Kidney (tissue), 14 donors: ENCODE data around the gene COL23A1. TPM values are rescaled to one million over a fixed set of nuclear protein-coding genes. Genes with fewer than 3 reads are reported as not detected.
A peak's percentile ranks its signal among the peaks of the same experiment; 100 is the strongest.

ENCODE experiments used
- DNase-seq, 5 donors: peaks; one replicate each; pipeline ENCODE4 v3.0.0-alpha.2; 2013 to 2020
- FAIRE-seq: peaks from 2 replicates; lab custom pipeline; 2012; peaks lifted over from hg19 to GRCh38; lab: Jason Lieb, UNC
- H3K27ac ChIP-seq, 2 donors: one replicate each; pipeline ENCODE4 v1.7.0; 2013; ENCODE audit warnings: low read depth in 2 of 2, low read length in 2 of 2, inconsistent platforms in 1 of 2
- H3K27me3 ChIP-seq: one replicate; pipeline ENCODE4 v1.7.1; 2013; ENCODE audit warnings: low read length, inconsistent platforms; ENCODE audit not compliant: control insufficient read depth, insufficient read depth
- H3K36me3 ChIP-seq, 3 donors: one replicate each; pipeline versions ENCODE4 v1.7.0 to v1.7.1; 2013; ENCODE audit warnings: low read length in 3 of 3, control low read depth in 1 of 3, inconsistent platforms in 1 of 3; ENCODE audit not compliant: insufficient read depth in 3 of 3, control insufficient read depth in 2 of 3
- H3K4me1 ChIP-seq, 3 donors: one replicate each; pipeline versions ENCODE4 v1.7.0 to v1.7.1; 2013; ENCODE audit warnings: low read length in 3 of 3, inconsistent platforms in 1 of 3, low read depth in 1 of 3; ENCODE audit not compliant: control insufficient read depth in 2 of 3, insufficient read depth in 2 of 3
- H3K4me3 ChIP-seq, 3 donors: one replicate each; pipeline versions ENCODE4 v1.7.0 to v1.8.1; 2013; ENCODE audit warnings: low read length in 3 of 3, control low read depth in 1 of 3, inconsistent platforms in 1 of 3
- H3K9ac ChIP-seq, 3 donors: one replicate each; pipeline versions ENCODE4 v1.7.0 to v1.7.1; 2013; ENCODE audit warnings: low read length in 3 of 3, control low read depth in 1 of 3, inconsistent platforms in 1 of 3
- H3K9me3 ChIP-seq, 3 donors: one replicate each; pipeline versions ENCODE4 v1.7.0 to v1.7.1; 2013; ENCODE audit warnings: low read length in 3 of 3, control low read depth in 1 of 3, inconsistent platforms in 1 of 3; ENCODE audit not compliant: control insufficient read depth in 2 of 3, insufficient read depth in 1 of 3
- CTCF ChIP-seq: IDR thresholded peaks from 3 replicates; pipeline ENCODE4 v1.5.1; 2012; ENCODE audit warnings: mild to moderate bottlenecking, moderate library complexity, borderline replicate concordance; ENCODE audit not compliant: insufficient read depth; ENCODE audit errors: extremely low read depth
- intact Hi-C: fragments of 100-400 bp; cut with DNase I; formaldehyde crosslinking; loops from one replicate; pipeline ENCODE4 v1.11.1; 2022
- polyA plus RNA-seq: library from polyadenylated mRNA; stranded (reverse); fragments of 350-450 nt; fragmentation: Illumina TruSeq; extraction: RNeasy Lipid Tissue Mini Kit (QIAGEN cat#74804); gene quantifications from one replicate; pipeline ENCODE4 v1.2.3, GENCODE V29; 2014; ENCODE audit warnings: low read depth, low replicate concordance; ENCODE audit not compliant: insufficient read depth
- total RNA-seq: library from RNA; stranded (reverse); fragmentation: NEBNext Ultra II Directional; extraction: Animal tissue kit (Norgen Biotek cat#: 25700); gene quantifications from one replicate; pipeline ENCODE4 v1.2.1, GENCODE V29; 2021
- donor health status: control.
- donor health status: control.
- donor health status: control.
- donor health status: control.
- donor health status: control.
- donor health status: DM: yes; HTN: yes; CAD: no.
- donor health status: Normal renal cell carcinoma (clear cell type).

The COL23A1 gene
- total and polyA plus RNA-seq, 2 donors from 2014 or later = 4.1 to 8.7 TPM

- no peak for TF ChIP-seq CTCF
- H3K4me1 ChIP-seq = peaks cover 0 to 6% (median 0%) of the 10 kb centered on the region in 3 donors
- H3K9me3 ChIP-seq = peaks cover 0 to 10% (median 0%) of the 10 kb centered on the region in 3 donors
- DNase-seq = no peak
- peaks cover 6% of the 10 kb centered on the region for H3K27me3 ChIP-seq
- H3K9ac ChIP-seq = no peak overlapping the region
- no peak overlapping the region for H3K4me3 ChIP-seq
- intact Hi-C loops = no loop called here
- H3K27ac ChIP-seq = no peak overlapping the region
- FAIRE-seq = no peak
- H3K36me3 ChIP-seq = peaks cover 0 to 9% (median 0%) of the 10 kb centered on the region in 3 donors
Measured at GRCh38 chr5:178360926-178361235, 229.3 kb downstream of the COL23A1 start.

GRCh38 chr5:178360222-178360925, 229.8 kb downstream of the COL23A1 start:
- peaks cover 0 to 10% (median 0%) of the 10 kb centered on the region in 3 donors for H3K9me3 ChIP-seq
- no peak overlapping the region for H3K9ac ChIP-seq
- no peak for TF ChIP-seq CTCF
- H3K27ac ChIP-seq = no peak overlapping the region
- DNase-seq (peak in 1 of 5 donors; percentile 43), FAIRE-seq (no peak)
- intact Hi-C loops = no loop called here
- peaks cover 6% of the 10 kb centered on the region for H3K27me3 ChIP-seq
- no peak overlapping the region for H3K4me3 ChIP-seq
- peaks cover 0 to 9% (median 0%) of the 10 kb centered on the region in 3 donors for H3K36me3 ChIP-seq
- H3K4me1 ChIP-seq = peaks cover 0 to 6% (median 0%) of the 10 kb centered on the region in 3 donors

- peaks cover 0 to 6% (median 0%) of the 10 kb centered on the region in 3 donors for H3K4me1 ChIP-seq
- DNase-seq = peak in 2 of 5 donors; percentile 27 to 46
- TF ChIP-seq CTCF = no peak
- intact Hi-C loops = no loop called here
- peaks cover 0 to 9% (median 0%) of the 10 kb centered on the region in 3 donors for H3K36me3 ChIP-seq
- H3K27ac ChIP-seq = no peak overlapping the region
- no peak for FAIRE-seq
- no peak overlapping the region for H3K9ac ChIP-seq
- peaks cover 6% of the 10 kb centered on the region for H3K27me3 ChIP-seq
- H3K9me3 ChIP-seq = peaks cover 0 to 10% (median 0%) of the 10 kb centered on the region in 3 donors
- no peak overlapping the region for H3K4me3 ChIP-seq
Measured at GRCh38 chr5:178359738-178360137, 230.5 kb downstream of the COL23A1 start.
